A549 (cell line): Measurements from ENCODE around the gene RNF186. TPM values are rescaled to one million over a fixed set of nuclear protein-coding genes. Genes with fewer than 3 reads are reported as not detected.

Experiments used
- ATAC-seq, 2 experiments: fragments of 200-7000 bp in 1 of 2; fragments of >200 bp in 1 of 2; cut with Nextera tagmentation in 1 of 2; cut with Tn5 transposase in 1 of 2; 3 replicates each; pipeline versions ENCODE4 v1.8.0 to v1.9.1; 2018 to 2020; ENCODE audit warnings: mild to moderate bottlenecking in 1 of 2, moderate library complexity in 1 of 2
- CTCF ChIA-PET: fragments of 300-600 bp; sonication (Branson Sonifier 250); formaldehyde crosslinking; extraction: SDS; loops from one replicate; lab custom pipeline; 2021; ENCODE audit warnings: antibody characterized with exemption, inconsistent platforms; lab: Yijun Ruan, JAX
- POLR2A ChIA-PET: fragments of 350-600 bp; formaldehyde crosslinking; extraction: SDS; loops from one replicate; lab custom pipeline; 2021; ENCODE audit warnings: antibody characterized with exemption, inconsistent platforms; lab: Yijun Ruan, JAX
- DNase-seq, 2 experiments: peaks; one replicate each; pipeline versions ENCODE4 v3.0.0 to v3.0.0-alpha.2; 2011 to 2016; ENCODE audit warnings: low read depth in 1 of 2, low spot score in 1 of 2
- FAIRE-seq: peaks from 2 replicates; lab custom pipeline; 2011; peaks lifted over from hg19 to GRCh38; lab: Jason Lieb, UNC
- H3K27ac ChIP-seq, 2 experiments: fragments of >200 bp; sonication (Bioruptor Twin); formaldehyde crosslinking; 3 replicates each; pipeline ENCODE4 v1.5.1; 2016 to 2017
- H3K4me1 ChIP-seq: fragments of >200 bp; sonication (Bioruptor Twin); formaldehyde crosslinking; 3 replicates; pipeline ENCODE4 v1.6.1; 2016
- H3K4me2 ChIP-seq: fragments of >200 bp; sonication (Bioruptor Twin); formaldehyde crosslinking; 3 replicates; pipeline ENCODE4 v1.6.1; 2016
- H3K4me3 ChIP-seq: fragments of >200 bp; sonication (Bioruptor Twin); formaldehyde crosslinking; 3 replicates; pipeline ENCODE4 v1.5.1; 2016
- H3K9me3 ChIP-seq: fragments of >200 bp; sonication (Bioruptor Twin); formaldehyde crosslinking; 3 replicates; pipeline ENCODE4 v1.6.1; 2016
- BCL3 ChIP-seq: fragments of >200 bp; sonication (Bioruptor Twin); formaldehyde crosslinking; IDR thresholded peaks from 3 replicates; pipeline ENCODE4 v1.6.1; 2016
- CBX2 ChIP-seq: fragments of 200-600 bp; sonication (generic); IDR thresholded peaks from 2 replicates; pipeline ENCODE4 v1.6.1; 2016; ENCODE audit warnings: low read depth, mild to moderate bottlenecking, borderline replicate concordance
- CBX8 ChIP-seq: fragments of 200-600 bp; sonication (generic); IDR thresholded peaks from 2 replicates; pipeline ENCODE4 v1.6.1; 2016
- CHD2 ChIP-seq: fragments of 150-350 bp; IDR thresholded peaks from 2 replicates; pipeline ENCODE4 v1.6.1; 2014; ENCODE audit warnings: low read length; ENCODE audit not compliant: partially characterized antibody
- CHD4 ChIP-seq: fragments of 200-600 bp; sonication (generic); IDR thresholded peaks from 2 replicates; pipeline ENCODE4 v1.6.1; 2016; ENCODE audit warnings: antibody characterized with exemption, mild to moderate bottlenecking, borderline replicate concordance
- E2F6 ChIP-seq: IDR thresholded peaks from 2 replicates; pipeline ENCODE4 v1.6.1; 2012; ENCODE audit warnings: low read depth, borderline replicate concordance
- EHMT2 ChIP-seq: fragments of 200-600 bp; sonication (generic); IDR thresholded peaks from 2 replicates; pipeline ENCODE4 v1.6.1; 2016; ENCODE audit warnings: antibody characterized with exemption, low read depth, mild to moderate bottlenecking, moderate library complexity
- ELK1 ChIP-seq: fragments of 150-350 bp; IDR thresholded peaks from 2 replicates; pipeline ENCODE4 v1.6.1; 2014; ENCODE audit warnings: low read depth, mild to moderate bottlenecking, low read length
- EP300 ChIP-seq, 2 experiments: fragments of >200 bp; sonication (Bioruptor Twin); formaldehyde crosslinking; IDR thresholded peaks; 2 replicates in 1 of 2; 3 replicates in 1 of 2; pipeline ENCODE4 v1.6.1; 2016 to 2017
- ESRRA ChIP-seq: fragments of 150-350 bp; IDR thresholded peaks from 2 replicates; pipeline ENCODE4 v1.6.1; 2014; ENCODE audit warnings: mild to moderate bottlenecking, low read length, borderline replicate concordance
- FOSL2 ChIP-seq, 2 experiments: fragments of 450-650 bp in 1 of 2; fragments of >200 bp in 1 of 2; sonication (Bioruptor Twin) in 1 of 2; formaldehyde crosslinking; IDR thresholded peaks; 2 replicates each; pipeline versions ENCODE4 v1.5.0 to v1.6.1; 2016 to 2020; ENCODE audit warnings: mild to moderate bottlenecking in 1 of 2, moderate library complexity in 1 of 2
- HES2 ChIP-seq: fragments of >200 bp; sonication (Bioruptor Twin); formaldehyde crosslinking; IDR thresholded peaks from 2 replicates; pipeline ENCODE4 v1.6.1; 2016
- HEYL ChIP-seq: fragments of 250-450 bp; sonication (Bioruptor Pico); IDR thresholded peaks from 2 replicates; pipeline ENCODE4 v1.8.0; 2021; ENCODE audit warnings: mild to moderate bottlenecking, moderate library complexity
- HMGXB4 ChIP-seq: fragments of 250-450 bp; sonication (Bioruptor Pico); IDR thresholded peaks from 2 replicates; pipeline ENCODE4 v1.5.0; 2021; ENCODE audit warnings: mild to moderate bottlenecking, moderate library complexity, borderline replicate concordance
- HOXA7 ChIP-seq: fragments of 250-450 bp; sonication (Bioruptor Pico); IDR thresholded peaks from 2 replicates; pipeline ENCODE4 v1.5.0; 2020; ENCODE audit warnings: mild to moderate bottlenecking, moderate library complexity
- JUN ChIP-seq, 2 experiments: fragments of >200 bp; sonication (Bioruptor Twin); formaldehyde crosslinking; IDR thresholded peaks; 2 replicates in 1 of 2; 3 replicates in 1 of 2; pipeline ENCODE4 v1.6.1; 2016 to 2017
- MAFK ChIP-seq: fragments of 450-650 bp; IDR thresholded peaks from 2 replicates; pipeline ENCODE4 v1.6.1; 2014; ENCODE audit not compliant: partially characterized antibody
- MAX ChIP-seq: IDR thresholded peaks from 2 replicates; pipeline ENCODE4 v1.6.1; 2012
- MAZ ChIP-seq: fragments of 150-350 bp; IDR thresholded peaks from 2 replicates; pipeline ENCODE4 v1.6.1; 2014; ENCODE audit warnings: antibody characterized with exemption, low read depth, low read length, borderline replicate concordance
- PBX3 ChIP-seq: IDR thresholded peaks from 2 replicates; pipeline ENCODE4 v1.6.1; 2012
- PHF8 ChIP-seq: fragments of 200-600 bp; sonication (generic); IDR thresholded peaks from 2 replicates; pipeline ENCODE4 v1.6.1; 2016; ENCODE audit warnings: low read depth, mild to moderate bottlenecking, antibody characterized with exemption, moderate library complexity, borderline replicate concordance
- POLR2AphosphoS2 ChIP-seq: conservative IDR thresholded peaks from 2 replicates; pipeline ENCODE4 v1.6.1; 2012; ENCODE audit warnings: low read length, improper control_type of control experiment, inconsistent platforms
- RAD21 ChIP-seq, 2 experiments: fragments of >200 bp in 1 of 2; sonication (Bioruptor Twin) in 1 of 2; formaldehyde crosslinking in 1 of 2; IDR thresholded peaks in 1 of 2; conservative IDR thresholded peaks in 1 of 2; 2 replicates in 1 of 2; 3 replicates in 1 of 2; pipeline ENCODE4 v1.6.1; 2012 to 2018; ENCODE audit warnings: inconsistent platforms in 1 of 2
- RFX5 ChIP-seq: fragments of 450-650 bp; IDR thresholded peaks from 2 replicates; pipeline ENCODE4 v1.7.1; 2014; ENCODE audit warnings: antibody characterized with exemption, mild to moderate bottlenecking, moderate library complexity
- SMC3 ChIP-seq: fragments of >200 bp; sonication (Bioruptor Twin); formaldehyde crosslinking; IDR thresholded peaks from 3 replicates; pipeline ENCODE4 v1.6.1; 2018; ENCODE audit warnings: inconsistent platforms
- TP53 ChIP-seq: fragments of 250-450 bp; sonication (Bioruptor Pico); IDR thresholded peaks from 2 replicates; pipeline ENCODE4 v1.5.0; 2021; ENCODE audit warnings: mild to moderate bottlenecking, moderate library complexity
- USF2 ChIP-seq: fragments of 450-650 bp; IDR thresholded peaks from 2 replicates; pipeline ENCODE4 v1.6.1; 2014; ENCODE audit warnings: antibody characterized with exemption
- ZC3H11A ChIP-seq: fragments of 450-650 bp; IDR thresholded peaks from 2 replicates; pipeline ENCODE4 v1.6.1; 2014; ENCODE audit warnings: antibody characterized with exemption, mild to moderate bottlenecking
- WGBS: methylation state at CpG from one replicate; pipeline ENCODE4 v1.1.6; 2017; ENCODE audit errors: missing lambda C conversion rate; 5-methylcytosine and 5-hydroxymethylcytosine counted together
- polyA plus RNA-seq, 4 experiments: library from polyadenylated mRNA; depleted of rRNA in 3 of 4; stranded (reverse); fragments of >200 nt; fragmentation: RNase III in 1 of 4; extraction: RNeasy Plus Mini Kit Qiagen cat#74134 plus additional on column Dnase treatment in 1 of 4; gene quantifications; 2 replicates in 3 of 4; 3 replicates in 1 of 4; pipeline ENCODE4 v1.2.3, GENCODE V29; 2011 to 2017

RNF186 gene
- polyA plus RNA-seq, 2 of the 4 experiments (the other 2 are of a cell fraction): not detected

- no peaks in the 10 kb centered on the region for H3K9me3 ChIP-seq
- FAIRE-seq: no peak
- no peak for DNase-seq
- no peaks in the 10 kb centered on the region for H3K4me1 ChIP-seq
- ChIA-PET POLR2A (no interaction called here), CTCF (interaction anchor here (1.6 kb wide), 1 partner anchor 14 kb away, joined by 5 read pairs; no protein-coding TSS in a partner anchor)
- H3K27ac ChIP-seq: no peak overlapping the region
- H3K4me2 ChIP-seq: no peak overlapping the region
- no peak overlapping the region for H3K4me3 ChIP-seq
- TF ChIP-seq RFX5 (no peak), EHMT2 (no peak), MAZ (no peak), EP300 (IDR thresholded peaks at IDR 0.05) (no peak), HES2 (no peak), HOXA7 (no peak), TP53 (CRISPR knock-in tag) (no peak), MAX (no peak), HEYL (CRISPR knock-in tag) (no peak), MAFK (no peak), PBX3 (no peak), USF2 (no peak), ELK1 (no peak), JUN (IDR thresholded peaks at IDR 0.05) (no peak), CBX8 (no peak), CHD4 (no peak), CBX2 (no peak)
- ATAC-seq: no peak
- 82% methylated on average over 6 of the region's 6 CpGs for WGBS
Observed at GRCh38 chr1:19775317-19775716, 39.8 kb downstream of the RNF186 start.

GRCh38 chr1:19774180-19774785 is 40.8 kb downstream of the RNF186 start:
- Histone ChIP-seq H3K27ac (no peak overlapping the region), H3K9me3 (no peaks in the 10 kb centered on the region), H3K4me2 (no peak overlapping the region), H3K4me1 (no peaks in the 10 kb centered on the region), H3K4me3 (no peak overlapping the region)
- TF ChIP-seq MAFK: peak; percentile 53
- TF ChIP-seq FOSL2 (IDR thresholded peaks at IDR 0.05): no peak
- TF ChIP-seq FOSL2 (CRISPR knock-in tag; IDR thresholded peaks at IDR 0.05): no peak
- no peak for ATAC-seq
- FAIRE-seq: no peak
- 68% methylated on average over 6 of the region's 6 CpGs for WGBS
- no peak for DNase-seq
- ChIA-PET CTCF (interaction anchor here (3.0 kb wide), 1 partner anchor 13 kb away, joined by 16 read pairs; no protein-coding TSS in a partner anchor), POLR2A (no interaction called here)

GRCh38 chr1:19773485-19773884 is 41.6 kb downstream of the RNF186 start:
- no peak overlapping the region for H3K4me3 ChIP-seq
- H3K9me3 ChIP-seq: no peaks in the 10 kb centered on the region
- no peak overlapping the region for H3K4me2 ChIP-seq
- FAIRE-seq (no peak), DNase-seq (no peak), ATAC-seq (no peak)
- WGBS: 89% methylated on average over 4 of the region's 4 CpGs
- H3K4me1 ChIP-seq: no peaks in the 10 kb centered on the region
- H3K27ac ChIP-seq: no peak overlapping the region
- CTCF ChIA-PET: interaction anchor here (1.4 to 3.0 kb wide), 2 partner anchors 12 to 111 kb away, joined by 3 to 16 read pairs; no protein-coding TSS in a partner anchor
- POLR2A ChIA-PET: no interaction called here
- TF ChIP-seq CHD2 (no peak), ZC3H11A (no peak), RAD21 (conservative IDR thresholded peaks at IDR 0.05 in 1 of 2, IDR thresholded peaks at IDR 0.05 in 1 of 2) (no peak), E2F6 (no peak), BCL3 (no peak), POLR2AphosphoS2 (no peak), ESRRA (no peak), SMC3 (no peak), PHF8 (no peak), HMGXB4 (CRISPR knock-in tag) (no peak)
